Body of pancreas (tissue), 4 donors: ENCODE data around the gene C1QTNF3. TPM values are rescaled to one million over a fixed set of nuclear protein-coding genes. Genes with fewer than 3 reads are reported as not detected.

ENCODE experiments used
- ATAC-seq: fragments of 150-250 bp; one replicate; pipeline ENCODE4 v1.9.1; 2016
- DNase-seq, 4 donors: peaks; one replicate each; pipeline ENCODE4 v3.0.0-alpha.2; 2019
- H3K27ac ChIP-seq, 4 donors: fragments of 200-600 bp; sonication (generic); 1 replicate in 3 of 4; 2 replicates in 1 of 4; pipeline versions ENCODE4 v1.5.1 to v1.6.1; 2016 to 2019; ENCODE audit warnings: mild to moderate bottlenecking in 1 of 4, mixed read lengths in 1 of 4, moderate library complexity in 1 of 4
- H3K27me3 ChIP-seq, 2 donors: fragments of 200-600 bp; sonication (generic); one replicate each; pipeline ENCODE4 v1.6.0; 2016; ENCODE audit warnings: mild to moderate bottlenecking in 1 of 2
- H3K36me3 ChIP-seq, 2 donors: fragments of 200-600 bp; sonication (generic); replicated peaks in 1 of 2; 2 replicates each; pipeline ENCODE4 v1.5.1; 2016; ENCODE audit warnings: low read depth in 2 of 2; ENCODE audit not compliant: insufficient read depth in 1 of 2
- H3K4me1 ChIP-seq: fragments of 200-600 bp; sonication (generic); one replicate; pipeline ENCODE4 v1.6.0; 2016
- H3K4me3 ChIP-seq, 2 donors: fragments of 200-600 bp; sonication (generic); 1 replicate in 1 of 2; 2 replicates in 1 of 2; pipeline ENCODE4 v1.5.1; 2016 to 2019
- H3K9me3 ChIP-seq, 3 donors: fragments of 200-600 bp; sonication (generic); 1 replicate in 2 of 3; 2 replicates in 1 of 3; pipeline ENCODE4 v1.5.1; 2016
- POLR2A ChIP-seq, 3 donors: fragments of 450-650 bp; IDR thresholded peaks; one replicate each; pipeline ENCODE4 v1.6.1; 2016; ENCODE audit warnings: antibody characterized with exemption in 3 of 3, mild to moderate bottlenecking in 2 of 3
- WGBS, 2 donors: methylation state at CpG; one replicate each; pipeline ENCODE4 v1.1.5; 2017; 5-methylcytosine and 5-hydroxymethylcytosine counted together
- intact Hi-C: fragments of 100-400 bp; cut with DNase I; formaldehyde crosslinking; loops from one replicate; pipeline ENCODE4 v1.15.1; 2023
- small RNA-seq: library from RNA; depleted of rRNA; stranded (forward); fragments of <200 nt; gene quantifications from one replicate; pipeline ENCODE3, GENCODE V24; 2016
- total RNA-seq, 2 donors: library from RNA; depleted of rRNA; stranded (reverse); fragments of >200 nt; gene quantifications; one replicate each; pipeline ENCODE4 v1.1.0, GENCODE V29; 2016
- TF ChIP-seq, protein P1 (sequence below), 7 experiments: fragments of 450-650 bp in 4 of 7; fragments of 200-600 bp in 3 of 7; sonication (generic) in 3 of 7; IDR thresholded peaks; one replicate each; pipeline ENCODE4 v1.5.1; 2016 to 2019; ENCODE audit warnings: antibody characterized with exemption in 7 of 7

The C1QTNF3 gene
- total RNA-seq, 2 donors from 2014 or later: 0.99 to 8.3 TPM

- no peaks in the 10 kb centered on the region for H3K36me3 ChIP-seq
- H3K27me3 ChIP-seq: no peaks in the 10 kb centered on the region
- WGBS, 2 donors: 39 to 41% methylated on average over 5 of the region's 5 CpGs
- H3K4me3 ChIP-seq: no peak overlapping the region
- H3K4me1 ChIP-seq: peaks cover 9% of the 10 kb centered on the region
- H3K27ac ChIP-seq: no peak overlapping the region
- DNase-seq (no peak), ATAC-seq (no peak)
- no peaks in the 10 kb centered on the region for H3K9me3 ChIP-seq
- no peak for TF ChIP-seq POLR2A (IDR thresholded peaks at IDR 0.05)
- TF ChIP-seq, protein P1, sequence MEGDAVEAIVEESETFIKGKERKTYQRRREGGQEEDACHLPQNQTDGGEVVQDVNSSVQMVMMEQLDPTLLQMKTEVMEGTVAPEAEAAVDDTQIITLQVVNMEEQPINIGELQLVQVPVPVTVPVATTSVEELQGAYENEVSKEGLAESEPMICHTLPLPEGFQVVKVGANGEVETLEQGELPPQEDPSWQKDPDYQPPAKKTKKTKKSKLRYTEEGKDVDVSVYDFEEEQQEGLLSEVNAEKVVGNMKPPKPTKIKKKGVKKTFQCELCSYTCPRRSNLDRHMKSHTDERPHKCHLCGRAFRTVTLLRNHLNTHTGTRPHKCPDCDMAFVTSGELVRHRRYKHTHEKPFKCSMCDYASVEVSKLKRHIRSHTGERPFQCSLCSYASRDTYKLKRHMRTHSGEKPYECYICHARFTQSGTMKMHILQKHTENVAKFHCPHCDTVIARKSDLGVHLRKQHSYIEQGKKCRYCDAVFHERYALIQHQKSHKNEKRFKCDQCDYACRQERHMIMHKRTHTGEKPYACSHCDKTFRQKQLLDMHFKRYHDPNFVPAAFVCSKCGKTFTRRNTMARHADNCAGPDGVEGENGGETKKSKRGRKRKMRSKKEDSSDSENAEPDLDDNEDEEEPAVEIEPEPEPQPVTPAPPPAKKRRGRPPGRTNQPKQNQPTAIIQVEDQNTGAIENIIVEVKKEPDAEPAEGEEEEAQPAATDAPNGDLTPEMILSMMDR (IDR thresholded peaks at IDR 0.05): no peak
- intact Hi-C loops: no loop called here
These were observed 67.2 kb downstream of the C1QTNF3 start for GRCh38 chr5:33975852-33976251.

DNA sequence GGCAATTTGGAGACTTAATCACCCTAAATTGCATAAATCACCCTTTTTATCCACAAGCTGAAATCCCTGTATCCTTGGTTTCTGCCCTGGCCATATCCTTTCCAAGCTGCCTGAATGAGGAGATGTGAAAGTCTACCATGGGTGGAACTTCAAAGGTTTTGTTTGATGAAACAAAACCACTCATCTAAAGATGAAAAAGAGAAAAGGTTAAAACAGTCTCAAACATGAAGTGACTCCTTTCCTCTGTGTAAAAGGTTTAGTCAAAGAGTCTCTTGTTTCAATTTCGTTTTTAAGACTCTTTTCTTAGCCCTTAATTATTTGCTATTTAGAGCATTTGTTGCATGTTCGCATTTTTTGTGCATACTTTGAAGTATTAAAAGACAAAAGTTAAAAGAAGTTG is 69.7 kb downstream of the C1QTNF3 start:
- WGBS, 2 donors: 53 to 54% methylated on average over 2 of the region's 2 CpGs
- H3K4me3 ChIP-seq: no peak overlapping the region
- H3K36me3 ChIP-seq: no peaks in the 10 kb centered on the region
- no peaks in the 10 kb centered on the region for H3K27me3 ChIP-seq
- intact Hi-C loops: no loop called here
- TF ChIP-seq, protein P1 (IDR thresholded peaks at IDR 0.05): no peak
- TF ChIP-seq POLR2A (IDR thresholded peaks at IDR 0.05): no peak
- H3K27ac ChIP-seq: no peak overlapping the region
- DNase-seq (no peak), ATAC-seq (no peak)
- peaks cover 11% of the 10 kb centered on the region for H3K4me1 ChIP-seq
- H3K9me3 ChIP-seq: no peaks in the 10 kb centered on the region

DNA sequence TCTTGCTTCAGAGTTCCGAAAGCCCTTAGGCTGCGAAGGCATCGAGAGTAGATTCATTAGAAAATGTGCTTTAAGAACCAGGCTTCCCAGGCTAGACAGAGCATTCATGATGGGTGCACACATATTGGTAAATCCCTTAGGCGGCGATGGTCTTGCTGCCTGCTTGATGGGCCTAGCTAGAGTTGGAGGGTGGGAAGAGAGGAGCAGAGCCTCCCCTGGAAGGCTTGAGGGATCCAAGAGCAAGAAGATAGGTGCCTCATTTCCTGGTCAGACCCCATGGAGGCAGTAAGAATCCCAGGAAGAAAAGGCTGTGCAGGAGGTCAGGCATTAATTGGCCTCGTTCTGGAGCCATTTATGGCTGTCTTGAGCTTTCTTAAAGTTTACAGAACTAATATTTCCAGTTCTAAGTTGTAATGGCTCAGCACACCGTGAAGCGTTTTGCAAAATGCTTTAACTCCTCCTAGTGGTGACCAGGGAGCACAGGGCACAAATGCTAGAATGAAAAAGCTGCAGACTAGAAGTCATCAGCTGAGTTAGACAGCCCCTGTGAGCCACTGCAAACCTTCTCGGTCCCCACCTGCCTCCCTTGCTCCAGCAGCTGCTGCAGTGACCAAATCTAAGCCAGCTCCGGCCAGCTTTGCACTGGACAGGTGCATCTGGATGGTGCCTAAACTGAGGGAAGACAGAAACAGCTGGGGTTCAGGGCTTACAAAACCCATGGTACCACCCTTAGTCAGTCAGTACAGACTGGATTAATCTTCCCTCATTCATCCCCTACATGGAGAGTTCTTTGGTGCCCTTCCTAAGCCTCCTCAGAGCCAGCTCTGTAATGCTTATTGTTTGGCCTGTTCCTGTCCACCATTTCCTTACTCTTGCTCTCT is 73.2 kb downstream of the C1QTNF3 start:
- ATAC-seq: peak; percentile 72
- H3K4me3 ChIP-seq: no peak overlapping the region
- H3K36me3 ChIP-seq: no peaks in the 10 kb centered on the region
- no peaks in the 10 kb centered on the region for H3K27me3 ChIP-seq
- no peak for TF ChIP-seq POLR2A (IDR thresholded peaks at IDR 0.05)
- TF ChIP-seq, protein P1 (IDR thresholded peaks at IDR 0.05): peak in 6 of 7 experiments; percentile 49 to 63 (median 56)
- H3K4me1 ChIP-seq: peaks cover 13% of the 10 kb centered on the region
- intact Hi-C loops: no loop called here
- peak; percentile 13 to 35 (median 29) for DNase-seq
- WGBS, 2 donors: 52 to 53% methylated on average over 9 to 10 of the region's 10 CpGs
- H3K9me3 ChIP-seq: no peaks in the 10 kb centered on the region
- H3K27ac ChIP-seq: no peak overlapping the region

GRCh38 chr5:33968211-33969005 is 74.6 kb downstream of the C1QTNF3 start:
- Histone ChIP-seq H3K4me3 (no peak overlapping the region), H3K27ac (no peak overlapping the region), H3K27me3 (no peaks in the 10 kb centered on the region), H3K9me3 (no peaks in the 10 kb centered on the region), H3K4me1 (peaks cover 13% of the 10 kb centered on the region), H3K36me3 (no peaks in the 10 kb centered on the region)
- WGBS, 2 donors: 35 to 42% methylated on average over 3 of the region's 3 CpGs
- intact Hi-C loops: no loop called here
- TF ChIP-seq, protein P1 (IDR thresholded peaks at IDR 0.05): no peak
- TF ChIP-seq POLR2A (IDR thresholded peaks at IDR 0.05): no peak
- ATAC-seq (no peak), DNase-seq (no peak)

Small RNAs within 50 kb of the gene (small RNA-seq; reads per million reads assigned to genes)
- not detected for gene AC139783.1

Other genes starting within 250 kb of the C1QTNF3 start
- gene ADAMTS12, start 151.2 kb downstream of the C1QTNF3 start, total RNA-seq: 1 to 10 TPM; 2.3 to 8.9 TPM
- not detected for gene RXFP3, start 106.8 kb downstream of the C1QTNF3 start, total RNA-seq
- not detected for gene SLC45A2, start 58.5 kb downstream of the C1QTNF3 start, total RNA-seq
- gene AMACR, start 35.2 kb downstream of the C1QTNF3 start, total RNA-seq: 1 to 10 TPM; 5.4 to 7.3 TPM